Measurements from ENCODE around the gene FBXO9. TPM values are rescaled to one million over a fixed set of nuclear protein-coding genes. Genes with fewer than 3 reads are reported as not detected.
A peak's percentile ranks its signal among the peaks of the same experiment; 100 is the strongest.

The FBXO9 gene
- total RNA-seq, 4 donors from 2014 or later, result 50.6 to 71.8 (median 66.7) TPM

DNA sequence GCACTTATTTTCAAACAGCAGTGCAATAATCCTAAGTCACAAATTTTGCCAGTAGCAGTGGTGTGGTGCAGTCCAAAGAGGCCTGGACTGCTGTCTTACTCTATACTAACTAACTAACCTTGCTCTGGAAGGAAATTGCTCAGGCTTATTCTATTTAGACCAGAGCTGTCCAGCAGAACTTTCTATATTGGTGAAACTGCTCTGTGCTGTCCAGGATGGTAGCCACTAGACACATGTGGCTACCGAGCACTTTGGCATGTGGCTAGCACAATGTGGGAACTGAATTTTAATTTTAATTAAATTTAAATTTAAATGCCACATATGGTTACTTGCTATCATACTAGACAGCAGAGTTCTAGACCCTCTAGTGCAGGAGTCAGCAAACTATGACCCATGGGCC, 27.1 kb upstream of the FBXO9 start:
- Histone ChIP-seq H3K27ac (no peak overlapping the region), H3K4me3 (no peak overlapping the region), H3K27me3 (no peaks in the 10 kb centered on the region), H3K36me3 (peaks cover 0 to 60% (median 7%) of the 10 kb centered on the region in 3 donors), H3K9me3 (no peaks in the 10 kb centered on the region), H3K4me1 (peaks cover 0 to 29% (median 13%) of the 10 kb centered on the region in 4 donors)
- WGBS, 2 donors, result 91 to 100% methylated on average over 1 of the region's 1 CpG
- DNase-seq (ENCODE audit: low spot score in 2 of 2), result no peak
- TF ChIP-seq, protein P1, sequence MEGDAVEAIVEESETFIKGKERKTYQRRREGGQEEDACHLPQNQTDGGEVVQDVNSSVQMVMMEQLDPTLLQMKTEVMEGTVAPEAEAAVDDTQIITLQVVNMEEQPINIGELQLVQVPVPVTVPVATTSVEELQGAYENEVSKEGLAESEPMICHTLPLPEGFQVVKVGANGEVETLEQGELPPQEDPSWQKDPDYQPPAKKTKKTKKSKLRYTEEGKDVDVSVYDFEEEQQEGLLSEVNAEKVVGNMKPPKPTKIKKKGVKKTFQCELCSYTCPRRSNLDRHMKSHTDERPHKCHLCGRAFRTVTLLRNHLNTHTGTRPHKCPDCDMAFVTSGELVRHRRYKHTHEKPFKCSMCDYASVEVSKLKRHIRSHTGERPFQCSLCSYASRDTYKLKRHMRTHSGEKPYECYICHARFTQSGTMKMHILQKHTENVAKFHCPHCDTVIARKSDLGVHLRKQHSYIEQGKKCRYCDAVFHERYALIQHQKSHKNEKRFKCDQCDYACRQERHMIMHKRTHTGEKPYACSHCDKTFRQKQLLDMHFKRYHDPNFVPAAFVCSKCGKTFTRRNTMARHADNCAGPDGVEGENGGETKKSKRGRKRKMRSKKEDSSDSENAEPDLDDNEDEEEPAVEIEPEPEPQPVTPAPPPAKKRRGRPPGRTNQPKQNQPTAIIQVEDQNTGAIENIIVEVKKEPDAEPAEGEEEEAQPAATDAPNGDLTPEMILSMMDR (IDR thresholded peaks at IDR 0.05), result no peak
- no peak for TF ChIP-seq POLR2A (IDR thresholded peaks at IDR 0.05)
- TF ChIP-seq EP300 (IDR thresholded peaks at IDR 0.05), result no peak

DNA sequence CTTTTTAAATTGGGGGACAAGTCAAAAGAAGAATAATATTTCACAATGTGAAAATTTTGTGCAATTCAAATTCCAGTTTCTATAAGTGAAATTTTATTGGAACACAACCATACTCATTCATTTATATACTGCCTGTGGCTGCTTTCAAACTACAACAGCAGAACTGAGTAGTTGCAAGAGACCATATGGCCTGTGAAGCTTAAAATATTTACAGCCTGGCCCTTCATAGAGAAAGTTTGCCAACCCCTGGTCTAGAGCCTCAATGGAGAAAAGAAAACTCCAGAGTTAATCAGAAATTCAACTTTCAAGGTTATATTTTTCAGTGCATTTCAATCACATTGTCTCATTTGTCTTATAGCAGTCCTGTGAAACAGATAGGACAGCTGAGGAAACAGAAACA, 26.6 kb upstream of the FBXO9 start:
- Histone ChIP-seq H3K9me3 (no peaks in the 10 kb centered on the region), H3K27ac (no peak overlapping the region), H3K36me3 (peaks cover 0 to 60% (median 7%) of the 10 kb centered on the region in 3 donors), H3K4me3 (no peak overlapping the region), H3K4me1 (peaks cover 0 to 29% (median 12%) of the 10 kb centered on the region in 4 donors), H3K27me3 (no peaks in the 10 kb centered on the region)
- TF ChIP-seq POLR2A (IDR thresholded peaks at IDR 0.05), result no peak
- TF ChIP-seq EP300 (IDR thresholded peaks at IDR 0.05), result no peak
- no peak for DNase-seq (ENCODE audit: low spot score in 2 of 2)

DNA sequence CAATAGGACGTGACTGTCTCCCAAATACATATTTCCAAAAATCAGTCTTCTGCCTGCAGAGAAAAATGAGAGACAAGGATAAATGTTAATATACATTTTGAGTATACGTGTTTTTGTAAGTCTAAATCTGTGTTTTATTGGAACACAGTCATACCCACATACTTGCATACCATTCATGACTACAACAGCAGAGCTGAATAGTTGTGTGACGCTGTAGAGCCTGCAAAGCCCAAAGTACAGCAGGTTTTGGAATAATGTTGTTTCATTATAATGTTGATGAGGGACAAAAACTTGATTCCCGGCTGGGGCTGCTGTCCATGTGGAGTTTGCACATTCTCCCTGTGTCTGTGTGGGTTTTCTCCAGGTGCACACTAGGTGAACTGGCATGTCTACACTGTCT, 23.8 kb upstream of the FBXO9 start:
- H3K4me1 ChIP-seq, result peaks cover 0 to 44% (median 14%) of the 10 kb centered on the region in 4 donors
- no peaks in the 10 kb centered on the region for H3K27me3 ChIP-seq
- peaks cover 0 to 44% (median 7%) of the 10 kb centered on the region in 3 donors for H3K36me3 ChIP-seq
- no peak overlapping the region for H3K4me3 ChIP-seq
- 85 to 88% methylated on average over 4 of the region's 4 CpGs for WGBS, 2 donors
- no peak for TF ChIP-seq EP300 (IDR thresholded peaks at IDR 0.05)
- TF ChIP-seq, protein P1 (IDR thresholded peaks at IDR 0.05), result no peak
- TF ChIP-seq POLR2A (IDR thresholded peaks at IDR 0.05), result no peak
- no peak overlapping the region for H3K27ac ChIP-seq
- DNase-seq (ENCODE audit: low spot score in 2 of 2), result no peak
- no peaks in the 10 kb centered on the region for H3K9me3 ChIP-seq

DNA sequence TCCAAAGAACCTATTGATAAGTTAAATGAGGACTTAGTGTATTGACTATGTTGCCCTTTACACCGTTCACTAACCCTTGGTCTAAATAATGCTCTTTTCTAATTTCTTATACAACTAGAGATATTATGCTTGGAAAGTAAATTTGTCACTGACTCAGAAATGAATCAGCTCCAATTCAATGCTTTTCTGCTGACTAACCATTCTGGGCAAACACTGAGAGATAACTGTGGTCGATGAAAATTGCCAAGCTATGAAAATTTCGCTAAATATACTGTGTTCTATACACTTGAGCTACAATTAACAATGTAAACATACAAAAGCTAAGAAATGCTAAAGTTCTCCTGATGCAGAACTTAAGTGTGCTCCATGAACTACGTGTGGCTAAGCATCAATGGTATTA, 23.1 kb upstream of the FBXO9 start:
- no peak for DNase-seq (ENCODE audit: low spot score in 2 of 2)
- Histone ChIP-seq H3K4me1 (peaks cover 0 to 51% (median 14%) of the 10 kb centered on the region in 4 donors), H3K9me3 (no peaks in the 10 kb centered on the region), H3K4me3 (no peak overlapping the region), H3K27ac (peak overlapping the region in 1 of 4 donors; percentile 12), H3K36me3 (peaks cover 0 to 37% (median 7%) of the 10 kb centered on the region in 3 donors), H3K27me3 (no peaks in the 10 kb centered on the region)
- WGBS, 2 donors, result 32 to 40% methylated on average over 4 of the region's 4 CpGs
- TF ChIP-seq EP300 (IDR thresholded peaks at IDR 0.05) (no peak), POLR2A (IDR thresholded peaks at IDR 0.05) (no peak)
- TF ChIP-seq, protein P1 (IDR thresholded peaks at IDR 0.05), result no peak

DNA sequence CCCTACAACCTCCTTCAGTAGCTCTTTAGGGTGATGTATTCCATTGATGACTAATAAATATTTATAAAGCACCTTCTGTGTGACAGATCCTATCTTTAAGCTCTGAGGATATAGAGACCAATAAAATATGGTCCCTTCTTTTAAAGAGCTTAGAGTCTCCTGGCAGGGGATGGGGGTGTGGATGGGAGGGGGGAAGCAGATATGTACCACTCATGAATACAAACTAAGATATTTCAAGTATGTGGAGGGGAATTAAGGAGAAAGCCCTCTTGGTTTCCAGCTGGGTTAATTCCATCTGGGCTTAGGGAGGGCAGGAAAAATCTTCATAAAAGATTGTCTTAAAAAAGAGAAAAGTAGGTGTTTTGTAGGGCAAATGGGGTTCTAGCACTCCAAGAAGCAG, 21.6 kb upstream of the FBXO9 start:
- DNase-seq (ENCODE audit: low spot score in 2 of 2), result no peak
- TF ChIP-seq POLR2A (IDR thresholded peaks at IDR 0.05), result no peak
- TF ChIP-seq, protein P1 (IDR thresholded peaks at IDR 0.05), result no peak
- no peak for TF ChIP-seq EP300 (IDR thresholded peaks at IDR 0.05)
- Histone ChIP-seq H3K27me3 (no peaks in the 10 kb centered on the region), H3K9me3 (no peaks in the 10 kb centered on the region), H3K4me3 (no peak overlapping the region), H3K4me1 (peaks cover 0 to 62% (median 14%) of the 10 kb centered on the region in 4 donors), H3K36me3 (peaks cover 0 to 28% (median 7%) of the 10 kb centered on the region in 3 donors), H3K27ac (peak overlapping the region in 1 of 4 donors; percentile 26)

DNA sequence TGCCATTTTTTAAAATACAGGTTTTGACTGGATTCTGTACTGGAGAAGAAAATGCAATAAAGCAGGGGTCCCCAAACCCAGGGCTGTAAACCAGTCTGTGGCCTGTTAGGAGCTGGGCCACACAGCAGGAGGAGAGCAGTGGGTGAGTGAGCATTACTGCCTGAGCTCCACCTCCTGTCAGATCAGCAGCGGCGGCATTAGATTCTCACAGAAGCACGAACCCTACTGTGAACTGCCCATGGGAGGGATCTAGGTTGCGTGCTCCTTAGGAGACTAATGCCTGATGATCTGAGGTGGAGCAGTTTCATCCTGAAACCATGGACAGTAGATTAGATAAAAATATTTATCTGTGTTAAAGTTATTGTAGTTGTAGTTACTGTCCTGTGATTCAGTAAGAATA, 21.1 kb upstream of the FBXO9 start:
- TF ChIP-seq POLR2A (IDR thresholded peaks at IDR 0.05) (no peak), EP300 (IDR thresholded peaks at IDR 0.05) (no peak)
- TF ChIP-seq, protein P1 (IDR thresholded peaks at IDR 0.05), result no peak
- H3K27me3 ChIP-seq, result no peaks in the 10 kb centered on the region

More for the DNA sequence above, 21.1 kb upstream of the FBXO9 start:
- no peak overlapping the region for H3K4me3 ChIP-seq
- no peak for DNase-seq (ENCODE audit: low spot score in 2 of 2)
- peaks cover 0 to 66% (median 16%) of the 10 kb centered on the region in 4 donors for H3K4me1 ChIP-seq
- peak overlapping the region in 1 of 4 donors; percentile 26 for H3K27ac ChIP-seq
- peaks cover 0 to 24% (median 7%) of the 10 kb centered on the region in 3 donors for H3K36me3 ChIP-seq
- H3K9me3 ChIP-seq, result no peaks in the 10 kb centered on the region
- 58 to 61% methylated on average over 4 of the region's 4 CpGs for WGBS, 2 donors

All from tibial nerve (tissue), 4 donors.